HG02884 (cell line): ENCODE measurements around the gene DHRS7B.
"Not testable (repeated sequence)": the region's sequence is repeated elsewhere in the genome, so short reads cannot be mapped to it uniquely, and the experiment has no call there.

Experiments
- ATAC-seq: cut with Tn5 transposase; IDR thresholded peaks from one replicate; pipeline ENCODE4 v1.9.1; 2021; ENCODE audit warnings: mild to moderate bottlenecking, moderate library complexity; ENCODE audit not compliant: unreplicated experiment

The DHRS7B gene

GRCh38 chr17:21107067-21107650 lies 19.6 kb upstream of the DHRS7B start:
- not testable (repeated sequence) for ATAC-seq

- no peak for ATAC-seq
These were observed 18.1 kb upstream of the DHRS7B start for GRCh38 chr17:21108651-21109050.

DNA sequence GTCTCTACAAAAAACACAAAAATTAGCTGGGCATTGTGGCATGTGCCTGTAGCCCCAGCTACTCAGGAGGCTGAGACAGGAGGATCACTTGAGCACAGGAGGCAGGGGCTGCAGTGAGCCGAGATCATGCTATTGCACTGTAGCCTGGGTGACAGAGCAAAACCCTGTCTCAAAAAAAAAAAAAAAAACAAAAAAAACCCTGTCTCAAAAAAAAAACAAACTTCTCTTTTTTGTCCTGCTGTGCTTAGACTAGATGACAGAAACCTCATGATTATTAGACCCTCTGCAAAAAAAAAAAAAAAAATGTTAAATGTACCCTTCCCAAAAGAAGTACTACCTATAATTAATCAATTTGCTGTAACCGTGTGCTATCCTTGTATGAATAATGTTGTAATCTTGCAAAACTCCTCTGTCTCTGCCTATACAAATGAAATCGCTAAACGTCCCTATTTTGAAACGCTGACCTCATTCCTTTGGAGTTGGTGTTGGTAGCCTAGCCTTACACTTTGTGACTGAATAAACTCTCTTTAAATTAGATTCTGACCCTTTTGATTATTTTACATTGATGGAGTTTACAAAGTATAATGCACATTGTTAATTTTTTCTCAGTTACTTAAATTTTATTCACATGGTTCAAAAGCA lies 13.6 kb upstream of the DHRS7B start:
- ATAC-seq: no peak

DNA sequence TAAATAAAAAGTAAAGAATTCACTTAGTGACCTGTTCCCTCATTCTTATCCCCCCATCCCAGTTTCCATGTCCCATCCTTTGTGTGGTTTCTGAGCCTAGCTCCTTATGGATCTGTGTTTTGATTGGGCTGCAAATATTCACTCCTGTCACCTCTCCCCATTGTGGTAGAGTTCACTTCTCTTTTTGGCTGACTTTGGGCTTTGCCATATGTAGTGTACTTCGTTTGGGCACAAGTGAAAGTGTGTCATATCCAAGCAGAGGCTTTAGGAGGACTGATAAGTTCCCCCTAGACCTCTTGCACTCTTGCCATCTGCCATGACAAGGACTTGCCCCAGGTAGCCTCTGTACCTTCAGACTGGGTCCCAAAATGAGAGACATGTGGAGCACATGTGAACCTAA lies 13.0 kb upstream of the DHRS7B start:
- no peak for ATAC-seq

- not testable (repeated sequence) for ATAC-seq
These were observed 12.0 kb upstream of the DHRS7B start for GRCh38 chr17:21114791-21115190.

DNA sequence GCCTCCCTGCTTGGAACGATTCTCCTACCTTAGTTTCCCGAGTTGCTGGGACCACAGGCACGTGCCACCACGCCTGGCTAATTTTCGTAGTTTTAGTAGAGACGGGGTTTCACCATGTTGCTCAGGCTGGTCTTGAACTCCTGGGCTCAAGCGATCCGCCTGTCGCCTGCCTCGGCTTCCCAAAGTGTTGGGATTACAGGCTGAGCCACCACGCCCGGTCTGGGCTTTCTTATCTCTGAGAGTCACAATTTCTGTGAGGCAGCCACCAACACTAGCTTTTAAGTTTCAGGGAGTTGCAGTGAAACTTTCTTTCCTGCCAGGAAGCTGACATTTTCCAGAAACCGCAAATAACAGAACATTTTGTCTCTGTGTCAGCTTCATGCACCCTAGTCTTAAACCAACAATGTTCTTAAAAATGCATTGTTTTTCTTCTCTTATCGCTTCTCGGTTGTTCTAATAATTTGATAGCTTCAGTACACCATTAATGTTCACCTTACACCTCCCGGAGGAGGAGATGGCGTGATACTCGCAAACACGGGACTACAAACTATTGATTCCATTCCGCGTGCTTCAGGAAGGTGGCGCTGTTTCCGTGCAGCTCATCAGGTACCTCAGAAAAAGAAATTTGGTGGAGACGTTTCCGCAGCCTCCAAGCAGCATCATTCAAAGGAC lies 7.4 kb upstream of the DHRS7B start:
- ATAC-seq: no peak

DNA sequence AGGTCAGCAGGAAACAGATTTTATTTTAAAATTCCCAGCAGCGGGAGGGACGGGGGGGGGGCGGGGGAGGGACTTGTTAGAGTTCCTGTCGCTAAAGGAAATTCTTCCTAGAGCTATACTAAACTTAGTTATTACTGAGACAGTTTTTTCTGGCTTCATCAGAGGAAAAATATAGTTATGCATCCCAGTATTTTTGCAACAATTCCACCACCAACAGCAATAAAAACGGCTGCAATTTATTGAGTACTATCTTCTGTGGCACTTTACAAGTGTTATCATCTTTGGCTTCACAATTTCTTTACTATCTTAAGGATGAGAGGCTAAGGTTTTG lies 6.9 kb upstream of the DHRS7B start:
- ATAC-seq: no peak

DNA sequence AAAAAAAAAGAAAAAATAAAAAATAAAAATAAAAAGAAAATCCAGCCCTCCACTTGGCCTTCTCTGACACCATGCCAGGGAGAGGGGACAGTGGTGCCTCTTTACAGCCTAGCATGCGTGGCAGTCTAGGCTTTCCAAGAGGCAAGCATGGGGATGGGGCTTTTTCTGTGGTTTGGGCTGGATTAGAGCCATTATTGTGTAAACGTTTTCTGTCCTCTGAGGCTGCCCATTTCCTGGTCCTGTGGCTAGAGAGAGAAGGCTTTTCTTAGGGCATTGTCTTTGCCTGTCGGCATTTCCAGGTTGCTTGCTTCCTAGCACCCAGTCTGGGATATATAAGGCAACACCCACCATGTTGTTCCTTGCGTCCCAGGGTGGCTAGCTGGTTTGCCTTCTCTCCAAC lies 2.7 kb upstream of the DHRS7B start:
- no peak for ATAC-seq

GRCh38 chr17:21124517-21124916 lies 2.2 kb upstream of the DHRS7B start:
- not testable (repeated sequence) for ATAC-seq

GRCh38 chr17:21125862-21126261 lies 902 bp upstream of the DHRS7B start:
- ATAC-seq: no peak

DNA sequence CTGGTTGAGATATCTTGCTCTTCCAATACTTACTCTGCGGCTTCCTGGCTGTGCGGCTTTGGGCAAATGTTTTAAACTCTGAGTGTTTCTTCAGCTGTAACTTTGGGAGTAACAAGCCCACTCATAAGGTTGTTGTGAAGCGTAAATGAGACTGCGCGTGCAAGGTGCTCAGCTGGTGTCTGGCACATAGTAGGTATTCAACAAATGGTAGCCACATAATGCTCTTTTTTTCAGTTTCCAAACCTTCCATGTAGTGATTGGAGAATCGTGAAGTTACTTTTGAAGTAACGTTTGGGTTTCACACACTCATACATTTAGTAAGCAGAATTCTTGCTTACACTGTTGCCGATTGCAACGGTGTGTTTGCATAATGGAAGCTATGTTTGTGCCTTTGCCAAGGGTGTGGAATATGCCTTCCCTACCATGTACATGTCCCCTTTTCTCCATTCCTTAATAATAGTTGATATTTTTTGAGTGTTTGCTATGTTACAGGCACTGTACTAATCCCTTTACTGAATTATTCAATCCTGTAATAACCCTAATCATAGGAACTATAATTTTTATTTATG lies 829 bp downstream of the DHRS7B start:
- no peak for ATAC-seq

GRCh38 chr17:21129023-21129681 lies 2.4 kb downstream of the DHRS7B start:
- no peak for ATAC-seq

GRCh38 chr17:21131137-21131536 lies 4.4 kb downstream of the DHRS7B start:
- ATAC-seq: no peak

DNA sequence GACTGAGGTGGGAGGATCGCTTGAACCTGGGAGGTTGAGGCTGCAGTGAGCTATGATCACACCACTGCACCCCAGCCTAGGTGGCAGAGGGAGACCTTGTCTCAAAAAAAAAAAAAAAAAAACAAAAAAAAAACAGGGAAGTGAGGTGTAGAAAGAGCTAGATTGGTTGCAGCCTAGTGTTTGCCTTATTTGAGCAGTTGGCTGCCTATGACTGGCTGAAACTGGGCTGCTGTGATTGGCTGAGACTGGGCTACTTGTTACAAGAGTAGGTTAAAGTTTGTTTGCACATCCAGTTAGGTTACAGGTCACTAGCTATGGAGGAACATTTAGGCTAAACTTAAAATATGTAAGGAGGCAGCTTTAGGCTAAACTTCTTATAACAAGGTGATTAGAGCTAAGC lies 5.7 kb downstream of the DHRS7B start:
- no peak for ATAC-seq

GRCh38 chr17:21134559-21134958 lies 7.8 kb downstream of the DHRS7B start:
- no peak for ATAC-seq

DNA sequence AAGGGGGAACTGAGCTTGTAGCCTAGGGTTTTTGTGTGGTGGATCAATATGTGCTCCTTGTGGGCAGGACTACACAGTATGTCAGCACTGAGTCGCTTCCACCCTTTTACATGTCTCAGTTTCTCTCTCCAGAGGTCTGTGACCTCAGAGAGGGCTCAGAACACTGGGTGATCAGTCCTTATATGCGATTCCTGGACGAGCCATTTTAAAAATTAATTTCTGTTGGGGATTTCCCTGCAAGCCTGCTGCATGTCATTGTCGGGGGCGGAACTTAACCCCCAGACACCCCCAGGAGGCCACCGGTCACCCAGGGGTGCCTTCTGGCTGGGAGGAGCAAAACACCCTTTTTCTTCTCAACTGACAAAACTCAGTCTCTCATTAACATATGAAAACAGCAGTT lies 14.1 kb downstream of the DHRS7B start:
- ATAC-seq: no peak

DNA sequence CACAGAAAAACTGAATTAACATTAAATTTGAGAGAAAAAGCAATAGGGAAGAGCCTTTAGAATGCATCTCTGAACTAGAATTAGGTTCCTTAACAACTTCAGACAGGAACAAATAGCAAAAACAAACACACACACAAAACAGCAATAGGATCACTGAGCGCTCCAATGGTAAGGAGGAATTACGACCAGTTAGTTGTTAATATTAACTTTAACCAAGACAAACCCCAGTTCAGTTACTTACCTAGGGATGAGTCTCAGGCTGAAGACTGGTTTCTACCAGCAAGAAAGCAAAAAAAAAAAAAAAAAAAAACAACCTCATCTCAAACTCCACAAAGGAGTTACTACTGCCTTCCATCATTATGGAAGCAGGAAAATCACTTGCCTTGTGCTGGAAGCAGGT lies 14.6 kb downstream of the DHRS7B start:
- no peak for ATAC-seq

- ATAC-seq: not testable (repeated sequence)
These were observed 15.3 kb downstream of the DHRS7B start for GRCh38 chr17:21142065-21142464.

- ATAC-seq: no peak
These were observed 16.9 kb downstream of the DHRS7B start for GRCh38 chr17:21143695-21144094.

DNA sequence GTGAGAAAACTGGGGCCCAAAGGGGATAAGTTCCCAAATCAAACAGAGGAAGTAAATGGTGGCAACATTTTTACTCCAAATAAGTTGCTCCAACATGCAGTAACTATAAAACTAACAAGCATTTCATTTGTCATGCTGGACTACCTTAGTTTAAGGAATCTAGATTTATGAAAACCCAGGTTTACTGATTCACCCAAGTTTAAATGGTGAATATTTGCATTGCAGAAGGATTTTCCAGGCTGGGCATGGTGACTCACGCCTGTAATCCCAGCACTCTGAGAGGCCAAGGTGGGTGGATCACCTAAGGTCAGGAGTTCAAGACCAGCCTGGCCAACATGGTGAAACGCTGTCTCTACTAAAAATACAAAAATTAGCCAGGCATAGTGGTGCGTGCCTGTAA lies 17.5 kb downstream of the DHRS7B start:
- ATAC-seq: not testable (repeated sequence)

GRCh38 chr17:21146362-21147015 lies 19.7 kb downstream of the DHRS7B start:
- ATAC-seq: no peak
